BE2C (cell line): ENCODE data around the gene SLC66A1.

Source experiments
- DNase-seq: peaks from one replicate; pipeline ENCODE4 v3.0.0-alpha.2; 2020
- H3K27me3 ChIP-seq: fragments of 250-450 bp; sonication (Bioruptor Pico); 2 replicates; pipeline ENCODE4 v1.5.1; 2020; ENCODE audit warnings: mild to moderate bottlenecking
- H3K36me3 ChIP-seq: fragments of 250-450 bp; sonication (Bioruptor Pico); 2 replicates; pipeline ENCODE4 v1.5.1; 2020; ENCODE audit warnings: mild to moderate bottlenecking
- H3K4me1 ChIP-seq: fragments of 250-450 bp; sonication (Bioruptor Pico); 2 replicates; pipeline ENCODE4 v1.5.1; 2020
- H3K4me3 ChIP-seq: 2 replicates; pipeline ENCODE4 v1.5.1; 2011; ENCODE audit warnings: low read depth, low read length
- H3K9me3 ChIP-seq: fragments of 250-450 bp; sonication (Bioruptor Pico); 2 replicates; pipeline ENCODE4 v1.5.1; 2020
- TF ChIP-seq, protein P1 (sequence below): IDR thresholded peaks from 2 replicates; pipeline ENCODE4 v1.5.1; 2012; ENCODE audit warnings: mild to moderate bottlenecking, low read depth, low read length

Gene SLC66A1

DNA sequence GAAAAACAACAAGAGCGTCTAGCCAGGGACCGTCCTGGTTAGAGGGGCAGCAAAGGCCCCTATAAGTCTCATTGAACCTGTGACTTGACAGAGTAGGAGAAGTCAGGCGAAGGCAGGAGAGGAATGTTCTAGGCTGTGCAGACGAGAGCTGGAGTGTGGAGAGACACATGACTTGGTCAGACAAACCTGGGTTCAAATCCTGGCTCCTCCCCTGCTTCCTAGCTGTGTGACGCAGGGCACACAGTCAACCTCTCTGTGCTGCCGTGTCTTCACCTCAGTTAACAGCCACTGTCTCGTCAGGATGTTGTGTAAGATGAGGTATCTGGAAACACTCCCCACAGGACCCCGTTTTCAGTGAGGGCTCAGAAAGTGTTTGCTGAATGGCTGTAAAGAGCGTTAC, 15.6 kb downstream of the SLC66A1 start:
- no peak for DNase-seq
- no peaks in the 10 kb centered on the region for H3K36me3 ChIP-seq
- no peaks in the 10 kb centered on the region for H3K9me3 ChIP-seq
- TF ChIP-seq, protein P1, sequence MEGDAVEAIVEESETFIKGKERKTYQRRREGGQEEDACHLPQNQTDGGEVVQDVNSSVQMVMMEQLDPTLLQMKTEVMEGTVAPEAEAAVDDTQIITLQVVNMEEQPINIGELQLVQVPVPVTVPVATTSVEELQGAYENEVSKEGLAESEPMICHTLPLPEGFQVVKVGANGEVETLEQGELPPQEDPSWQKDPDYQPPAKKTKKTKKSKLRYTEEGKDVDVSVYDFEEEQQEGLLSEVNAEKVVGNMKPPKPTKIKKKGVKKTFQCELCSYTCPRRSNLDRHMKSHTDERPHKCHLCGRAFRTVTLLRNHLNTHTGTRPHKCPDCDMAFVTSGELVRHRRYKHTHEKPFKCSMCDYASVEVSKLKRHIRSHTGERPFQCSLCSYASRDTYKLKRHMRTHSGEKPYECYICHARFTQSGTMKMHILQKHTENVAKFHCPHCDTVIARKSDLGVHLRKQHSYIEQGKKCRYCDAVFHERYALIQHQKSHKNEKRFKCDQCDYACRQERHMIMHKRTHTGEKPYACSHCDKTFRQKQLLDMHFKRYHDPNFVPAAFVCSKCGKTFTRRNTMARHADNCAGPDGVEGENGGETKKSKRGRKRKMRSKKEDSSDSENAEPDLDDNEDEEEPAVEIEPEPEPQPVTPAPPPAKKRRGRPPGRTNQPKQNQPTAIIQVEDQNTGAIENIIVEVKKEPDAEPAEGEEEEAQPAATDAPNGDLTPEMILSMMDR, result no peak
- no peak overlapping the region for H3K4me3 ChIP-seq
- no peaks in the 10 kb centered on the region for H3K4me1 ChIP-seq
- no peaks in the 10 kb centered on the region for H3K27me3 ChIP-seq

DNA sequence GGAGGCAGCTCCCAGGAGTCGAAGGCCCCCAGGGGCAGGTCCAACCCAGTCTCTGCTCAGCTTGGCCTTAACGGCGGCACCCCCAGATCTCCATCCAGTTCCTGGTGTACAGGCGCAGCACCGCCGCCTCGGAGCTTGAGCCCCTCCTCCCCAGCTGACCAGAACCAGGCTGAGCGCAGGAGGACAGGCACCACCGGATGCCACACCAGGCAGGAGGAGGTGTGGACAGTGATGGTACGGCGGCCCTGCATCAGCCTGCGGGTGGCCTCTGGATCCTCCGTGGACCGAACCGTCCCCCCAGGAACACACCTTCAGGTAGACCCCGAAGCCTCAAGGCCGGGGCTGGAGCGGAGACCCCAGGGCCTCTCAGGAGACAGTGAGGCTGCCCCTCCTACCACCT, 16.4 kb downstream of the SLC66A1 start:
- Histone ChIP-seq H3K4me3 (no peak overlapping the region), H3K36me3 (no peaks in the 10 kb centered on the region), H3K27me3 (no peaks in the 10 kb centered on the region), H3K4me1 (no peaks in the 10 kb centered on the region), H3K9me3 (no peaks in the 10 kb centered on the region)
- DNase-seq, result no peak
- TF ChIP-seq, protein P1, result no peak

DNA sequence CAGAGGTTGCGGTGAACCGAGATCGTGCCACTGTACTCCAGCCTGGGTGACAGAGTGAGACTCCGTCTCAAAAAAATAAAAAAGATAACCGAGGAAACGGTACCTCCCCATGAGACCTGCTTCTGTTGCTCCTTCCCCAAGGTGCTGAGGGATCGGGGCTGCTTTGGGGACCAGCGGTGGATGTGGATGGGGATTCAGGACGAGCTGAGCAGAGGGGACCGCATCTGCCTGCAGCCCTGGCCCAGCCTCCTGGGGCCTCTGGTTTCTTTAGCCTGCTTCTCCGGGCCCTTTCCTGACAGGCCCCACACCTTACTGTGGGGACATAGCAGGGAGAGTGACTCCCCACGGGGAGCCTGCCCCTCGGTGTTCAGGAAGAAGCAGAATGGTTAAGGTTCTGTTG, 17.1 kb downstream of the SLC66A1 start:
- no peak overlapping the region for H3K4me3 ChIP-seq
- no peaks in the 10 kb centered on the region for H3K36me3 ChIP-seq
- no peaks in the 10 kb centered on the region for H3K9me3 ChIP-seq
- no peaks in the 10 kb centered on the region for H3K27me3 ChIP-seq
- no peaks in the 10 kb centered on the region for H3K4me1 ChIP-seq
- no peak for DNase-seq
- TF ChIP-seq, protein P1, result no peak

DNA sequence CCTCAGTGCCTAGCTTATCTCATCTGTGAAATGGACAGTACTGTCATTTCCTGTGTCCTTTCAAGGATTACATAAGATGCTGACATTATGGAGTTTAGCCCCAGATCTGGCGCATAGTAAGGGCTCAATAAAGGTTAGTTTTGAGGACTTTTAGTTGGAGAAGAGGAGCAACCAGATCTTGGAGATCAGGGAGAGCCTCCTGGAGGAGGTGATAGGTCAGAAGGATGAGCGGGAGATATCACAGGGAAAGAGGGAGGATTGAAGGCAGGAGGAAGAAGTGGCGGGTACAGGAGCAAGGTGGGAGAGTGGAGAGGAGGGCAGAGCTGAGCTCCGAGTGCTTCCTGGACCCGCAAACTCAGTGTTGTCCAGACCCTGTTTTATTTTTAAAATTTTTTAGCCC, 17.5 kb downstream of the SLC66A1 start:
- DNase-seq, result no peak
- TF ChIP-seq, protein P1, result no peak
- Histone ChIP-seq H3K9me3 (no peaks in the 10 kb centered on the region), H3K4me3 (no peak overlapping the region), H3K36me3 (no peaks in the 10 kb centered on the region), H3K27me3 (no peaks in the 10 kb centered on the region), H3K4me1 (no peaks in the 10 kb centered on the region)

DNA sequence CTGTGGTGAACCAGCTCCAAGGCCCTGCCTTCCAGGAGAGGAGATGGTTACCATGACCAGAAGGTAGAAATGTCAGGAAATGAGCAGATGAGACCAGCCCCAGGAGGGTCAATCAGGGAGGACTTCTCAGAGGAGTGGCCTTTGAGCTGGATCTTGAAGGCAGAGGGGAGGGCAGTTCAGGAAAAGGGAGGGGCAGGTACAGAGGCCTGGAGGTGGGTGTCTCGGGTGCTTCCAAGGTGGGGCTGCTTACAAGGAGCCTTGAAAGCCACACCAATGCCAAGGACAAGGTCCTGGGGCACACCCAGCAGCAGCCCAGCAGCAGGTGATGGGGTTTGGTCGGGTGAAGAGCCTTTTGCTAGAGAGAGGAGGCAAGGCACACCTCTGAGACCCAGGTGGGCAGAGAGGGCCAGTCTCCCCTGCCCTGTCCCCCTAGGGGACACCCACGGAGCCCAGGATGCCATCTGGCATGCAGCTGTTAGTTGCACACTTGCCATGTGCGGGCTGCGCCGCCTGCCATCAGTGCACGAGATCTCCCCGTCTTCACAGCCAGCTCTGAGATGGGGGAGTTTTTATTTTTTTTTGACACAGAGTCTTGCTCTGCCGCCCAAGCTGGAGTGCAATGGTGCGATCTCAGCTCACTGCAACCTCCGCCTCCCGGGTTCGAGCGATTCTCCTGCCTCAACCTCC, 18.5 kb downstream of the SLC66A1 start:
- Histone ChIP-seq H3K9me3 (no peaks in the 10 kb centered on the region), H3K27me3 (no peaks in the 10 kb centered on the region), H3K36me3 (no peaks in the 10 kb centered on the region), H3K4me3 (no peak overlapping the region), H3K4me1 (no peaks in the 10 kb centered on the region)
- no peak for DNase-seq
- TF ChIP-seq, protein P1, result no peak

DNA sequence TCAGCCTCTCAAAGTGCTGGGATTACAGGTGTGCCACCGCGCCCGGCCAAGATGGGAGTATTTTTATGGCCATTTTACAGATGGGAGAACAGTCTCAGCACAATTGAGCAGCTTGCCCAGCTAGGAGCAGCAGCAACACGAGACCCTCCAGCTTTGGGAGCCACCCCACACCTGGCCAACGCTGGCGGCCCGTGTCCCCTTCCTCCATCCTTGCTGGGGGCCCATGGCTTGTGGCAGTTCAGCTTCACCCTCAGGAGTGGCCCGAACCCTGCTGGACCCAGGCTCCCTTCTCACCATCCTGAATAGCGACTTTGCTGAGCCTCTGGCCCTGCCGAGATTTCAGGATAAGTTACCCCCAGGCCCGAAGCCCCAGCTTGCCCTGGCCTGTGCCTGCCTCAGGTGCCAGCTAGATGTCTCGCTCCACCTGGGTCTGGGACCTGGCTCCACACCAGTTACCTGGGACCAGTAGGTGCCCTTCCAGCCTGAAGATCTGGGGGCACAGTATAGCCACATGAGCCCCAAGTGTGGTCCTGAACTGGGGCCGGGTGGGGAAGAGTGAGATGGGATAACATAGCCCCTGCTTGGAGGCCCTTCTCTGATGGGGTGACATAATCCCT, 19.2 kb downstream of the SLC66A1 start:
- DNase-seq, result no peak
- no peaks in the 10 kb centered on the region for H3K36me3 ChIP-seq
- TF ChIP-seq, protein P1, result no peak
- H3K4me3 ChIP-seq, result no peak overlapping the region
- H3K27me3 ChIP-seq, result no peaks in the 10 kb centered on the region
- H3K4me1 ChIP-seq, result no peaks in the 10 kb centered on the region
- H3K9me3 ChIP-seq, result no peaks in the 10 kb centered on the region
